Measurements from ENCODE around the gene NEBL. TPM values are rescaled to one million over a fixed set of nuclear protein-coding genes. Genes with fewer than 3 reads are reported as not detected.

The NEBL gene
- total and polyA plus RNA-seq, 8 donors, result 4.1 to 18.7 (median 15.1) TPM

DNA sequence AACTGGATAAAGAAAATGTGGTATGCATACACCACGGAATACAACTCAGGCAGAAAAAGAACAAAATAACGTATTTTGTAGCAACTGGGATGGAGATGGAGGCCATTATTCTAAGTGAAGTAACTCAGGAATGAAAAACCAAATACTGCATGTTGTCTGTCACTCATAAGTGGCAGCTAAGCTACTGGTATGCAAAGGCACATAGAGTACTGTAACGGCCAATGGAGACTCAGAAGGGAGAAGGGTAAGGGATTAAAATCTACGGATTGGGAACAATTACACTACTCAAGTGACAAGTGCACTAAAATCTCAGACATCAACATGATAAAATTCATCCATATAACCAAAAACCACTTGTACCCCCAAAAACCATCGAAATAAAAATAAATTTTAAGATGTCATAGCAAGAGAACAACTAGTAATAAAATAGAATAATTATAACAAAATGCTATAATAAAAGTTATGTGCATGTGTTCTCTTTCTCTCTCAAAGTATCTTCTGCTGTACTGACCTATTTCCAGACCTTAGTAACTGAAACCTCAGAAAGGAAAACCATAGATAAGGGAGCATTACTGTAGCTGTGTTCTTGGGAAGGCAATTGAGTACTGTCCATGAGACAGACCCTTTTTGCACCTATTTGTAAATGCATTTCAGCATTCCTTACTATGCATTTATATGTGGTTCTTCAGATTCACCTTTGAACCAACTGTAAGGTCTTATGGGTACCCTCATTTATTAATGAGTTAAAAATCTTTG lies 6.7 kb upstream of the NEBL start:
- 93% methylated on average over 5 of the region's 5 CpGs for WGBS, 2 donors
- Histone ChIP-seq H3K4me3 (no peak overlapping the region), H3K27ac (no peak overlapping the region), H3K36me3 (peaks cover 0 to 4% (median 0%) of the 10 kb centered on the region in 3 donors), H3K9me3 (no peaks in the 10 kb centered on the region), H3K27me3 (no peaks in the 10 kb centered on the region), H3K4me1 (peaks cover 0 to 6% (median 0%) of the 10 kb centered on the region in 3 donors)
- TF ChIP-seq, protein P1, sequence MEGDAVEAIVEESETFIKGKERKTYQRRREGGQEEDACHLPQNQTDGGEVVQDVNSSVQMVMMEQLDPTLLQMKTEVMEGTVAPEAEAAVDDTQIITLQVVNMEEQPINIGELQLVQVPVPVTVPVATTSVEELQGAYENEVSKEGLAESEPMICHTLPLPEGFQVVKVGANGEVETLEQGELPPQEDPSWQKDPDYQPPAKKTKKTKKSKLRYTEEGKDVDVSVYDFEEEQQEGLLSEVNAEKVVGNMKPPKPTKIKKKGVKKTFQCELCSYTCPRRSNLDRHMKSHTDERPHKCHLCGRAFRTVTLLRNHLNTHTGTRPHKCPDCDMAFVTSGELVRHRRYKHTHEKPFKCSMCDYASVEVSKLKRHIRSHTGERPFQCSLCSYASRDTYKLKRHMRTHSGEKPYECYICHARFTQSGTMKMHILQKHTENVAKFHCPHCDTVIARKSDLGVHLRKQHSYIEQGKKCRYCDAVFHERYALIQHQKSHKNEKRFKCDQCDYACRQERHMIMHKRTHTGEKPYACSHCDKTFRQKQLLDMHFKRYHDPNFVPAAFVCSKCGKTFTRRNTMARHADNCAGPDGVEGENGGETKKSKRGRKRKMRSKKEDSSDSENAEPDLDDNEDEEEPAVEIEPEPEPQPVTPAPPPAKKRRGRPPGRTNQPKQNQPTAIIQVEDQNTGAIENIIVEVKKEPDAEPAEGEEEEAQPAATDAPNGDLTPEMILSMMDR (IDR thresholded peaks at IDR 0.05), result no peak
- FAIRE-seq (no peak), ATAC-seq (no peak), DNase-seq (no peak)
- intact Hi-C loops (cut with DNase I), result no loop called here

DNA sequence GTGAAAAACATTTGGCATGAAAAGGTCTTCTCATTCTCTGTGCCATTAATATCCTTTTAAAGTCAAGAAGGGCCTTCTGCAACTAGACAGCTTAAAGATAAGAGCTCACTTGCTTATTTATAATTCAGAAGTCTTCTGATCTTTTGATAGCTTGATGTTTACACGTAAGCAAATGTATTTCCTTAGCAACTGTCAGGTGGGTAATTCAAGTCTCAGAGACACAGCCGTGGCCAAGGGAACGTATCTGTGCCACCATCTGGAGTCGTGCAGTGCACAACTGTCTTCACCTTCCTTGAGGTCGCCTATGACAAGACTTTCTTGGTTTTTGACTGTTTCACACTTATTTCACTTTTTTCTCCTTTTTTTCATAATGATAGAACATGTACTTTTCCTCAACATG lies 4.0 kb upstream of the NEBL start:
- intact Hi-C loops (cut with DNase I), result no loop called here
- no peak for ATAC-seq
- Histone ChIP-seq H3K27me3 (no peaks in the 10 kb centered on the region), H3K36me3 (no peaks in the 10 kb centered on the region), H3K9me3 (no peaks in the 10 kb centered on the region), H3K27ac (no peak overlapping the region), H3K4me3 (no peak overlapping the region), H3K4me1 (no peaks in the 10 kb centered on the region)
- FAIRE-seq, result no peak
- TF ChIP-seq, protein P1 (IDR thresholded peaks at IDR 0.05), result no peak
- DNase-seq, result no peak
- WGBS, 2 donors, result 85 to 86% methylated on average over 5 of the region's 5 CpGs

DNA sequence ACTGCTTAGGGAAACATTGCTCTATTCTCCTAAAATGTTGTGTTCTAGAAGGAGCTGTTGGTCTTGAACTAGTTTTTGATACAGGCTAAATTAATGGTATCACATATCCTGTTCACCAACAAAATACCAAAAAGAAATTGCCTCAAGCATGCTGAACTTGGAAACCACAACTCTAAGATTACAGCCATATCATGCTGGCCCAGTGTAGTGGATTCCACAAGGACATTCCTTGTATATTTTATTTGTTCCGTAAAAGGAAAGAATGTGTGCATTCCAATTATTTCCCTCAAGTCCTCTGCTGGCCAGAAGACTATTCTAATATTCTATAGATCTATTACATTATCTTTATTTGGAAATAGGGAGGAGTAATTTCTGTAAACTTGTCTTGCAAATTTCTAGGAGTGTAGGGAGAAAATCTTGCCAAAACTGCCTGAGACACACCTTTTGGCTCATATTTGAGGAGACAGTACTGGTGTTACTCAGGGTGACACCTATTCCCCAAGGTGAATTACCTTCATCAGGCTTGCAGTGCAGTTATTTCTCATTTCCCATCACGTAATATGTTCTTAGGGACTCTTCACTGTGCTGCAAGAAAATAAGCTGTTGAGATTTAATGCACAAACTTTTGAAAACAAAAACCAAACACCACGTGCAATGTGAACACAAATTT lies 1.9 kb upstream of the NEBL start:
- intact Hi-C loops (cut with DNase I), result no loop called here
- no peak for ATAC-seq
- H3K36me3 ChIP-seq, result peaks cover 0 to 2% (median 0%) of the 10 kb centered on the region in 3 donors
- no peaks in the 10 kb centered on the region for H3K9me3 ChIP-seq
- no peak overlapping the region for H3K4me3 ChIP-seq
- H3K27ac ChIP-seq, result no peak overlapping the region
- no peaks in the 10 kb centered on the region for H3K4me1 ChIP-seq
- H3K27me3 ChIP-seq, result no peaks in the 10 kb centered on the region
- TF ChIP-seq, protein P1 (IDR thresholded peaks at IDR 0.05), result no peak
- DNase-seq, result no peak
- FAIRE-seq, result no peak
- WGBS, 2 donors, result 88 to 96% methylated on average over 3 of the region's 3 CpGs

DNA sequence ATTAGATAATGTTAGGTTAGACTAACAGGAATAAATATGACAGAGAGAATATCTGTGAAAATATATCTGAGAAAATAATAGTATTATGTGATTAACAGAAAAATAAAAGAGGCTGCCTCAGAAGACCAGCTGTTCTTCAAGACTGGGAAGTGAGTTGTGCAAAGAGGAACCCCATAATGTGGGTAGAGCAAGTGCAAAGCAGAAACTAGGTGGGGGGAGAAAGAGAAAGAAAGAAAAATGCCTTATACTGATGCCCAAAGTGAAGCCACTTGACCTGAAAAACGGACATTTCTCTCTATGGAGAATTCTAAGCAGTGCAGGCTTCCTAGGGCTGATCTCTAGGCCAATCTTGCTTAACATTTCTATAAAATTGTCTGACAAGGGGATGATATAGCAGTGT lies 3.8 kb downstream of the NEBL start:
- FAIRE-seq (no peak), ATAC-seq (no peak), DNase-seq (no peak)
- Histone ChIP-seq H3K4me3 (no peak overlapping the region), H3K36me3 (peaks cover 0 to 4% (median 0%) of the 10 kb centered on the region in 3 donors), H3K27me3 (no peaks in the 10 kb centered on the region), H3K9me3 (no peaks in the 10 kb centered on the region), H3K27ac (no peak overlapping the region), H3K4me1 (no peaks in the 10 kb centered on the region)
- TF ChIP-seq, protein P1 (IDR thresholded peaks at IDR 0.05), result no peak
- intact Hi-C loops (cut with DNase I), result no loop called here
- WGBS, 2 donors, result 68 to 79% methylated on average over 1 of the region's 1 CpG

DNA sequence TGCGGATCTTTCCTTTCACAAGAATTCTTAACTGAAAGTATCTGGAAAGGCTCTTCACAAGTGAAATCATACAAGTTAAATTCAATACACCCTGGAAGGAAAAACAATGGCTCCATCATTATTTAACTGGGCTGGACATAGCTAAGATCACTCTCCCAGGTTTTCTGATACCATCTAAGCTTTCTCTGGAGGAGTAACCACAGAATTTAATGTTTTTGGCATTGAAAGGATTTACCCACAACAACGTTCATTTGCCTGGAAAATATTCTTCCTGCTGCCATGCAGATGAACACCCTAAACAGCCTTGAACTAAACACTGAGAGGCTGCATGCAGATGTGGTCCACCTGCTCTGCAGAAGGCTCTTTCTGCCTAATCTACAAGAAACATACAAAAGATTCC lies 4.3 kb downstream of the NEBL start:
- H3K9me3 ChIP-seq, result no peaks in the 10 kb centered on the region
- H3K27me3 ChIP-seq, result no peaks in the 10 kb centered on the region
- TF ChIP-seq, protein P1 (IDR thresholded peaks at IDR 0.05), result no peak
- WGBS, 2 donors, result 83% methylated on average over 2 of the region's 2 CpGs
- no peak for FAIRE-seq
- no peak for DNase-seq
- peaks cover 0 to 4% (median 0%) of the 10 kb centered on the region in 3 donors for H3K36me3 ChIP-seq
- intact Hi-C loops (cut with DNase I), result no loop called here
- H3K4me3 ChIP-seq, result no peak overlapping the region
- no peaks in the 10 kb centered on the region for H3K4me1 ChIP-seq
- H3K27ac ChIP-seq, result no peak overlapping the region
- no peak for ATAC-seq
